HepG2 (cell line): ENCODE data around the gene BACH1. TPM values are rescaled to one million over a fixed set of nuclear protein-coding genes. Genes with fewer than 3 reads are reported as not detected.

Experiments
- ATAC-seq: fragments of 200-7000 bp; cut with Tn5 transposase; 3 replicates; pipeline ENCODE4 v1.9.1; 2020; ENCODE audit warnings: mild to moderate bottlenecking, moderate library complexity
- BruUV-seq: library from RNA; stranded (reverse); fragments of 400-500 nt; replicated peaks from 2 replicates; lab custom pipeline; 2021; lab: Mats Ljungman, UMichigan
- CTCF ChIA-PET: fragments of 300-600 bp; formaldehyde crosslinking; extraction: SDS; loops from one replicate; lab custom pipeline; 2021; ENCODE audit warnings: low total read pairs, inconsistent platforms, low intra/inter-chr PET ratio; lab: Yijun Ruan, JAX
- POLR2A ChIA-PET: fragments of 350-600 bp; sonication (Branson Sonifier 250); formaldehyde crosslinking; loops from one replicate; lab custom pipeline; 2020; ENCODE audit warnings: antibody characterized with exemption, inconsistent platforms; lab: Yijun Ruan, JAX
- DNase-seq: peaks from one replicate; pipeline ENCODE4 v3.0.0-alpha.2; 2015; ENCODE audit warnings: low spot score
- FAIRE-seq: peaks from 3 replicates; lab custom pipeline; 2011; peaks lifted over from hg19 to GRCh38; lab: Jason Lieb, UNC
- H2AFZ ChIP-seq: one replicate; pipeline ENCODE4 v1.6.1; 2011; ENCODE audit warnings: low read length, inconsistent platforms
- H3K27ac ChIP-seq: fragments of 300-600 bp; 3 replicates; pipeline ENCODE4 v1.8.0; 2011; ENCODE audit warnings: mixed run types, mild to moderate bottlenecking, mixed read lengths, low read length, inconsistent platforms; ENCODE audit not compliant: insufficient read depth; ENCODE audit errors: extremely low read length
- H3K27me3 ChIP-seq, 2 experiments: fragments of 200-600 bp in 1 of 2; 2 replicates in 1 of 2; 3 replicates in 1 of 2; pipeline versions ENCODE4 v1.6.0 to v1.8.0; 2011; ENCODE audit warnings: low read length in 2 of 2, mild to moderate bottlenecking in 2 of 2, moderate library complexity in 2 of 2, inconsistent platforms in 1 of 2; ENCODE audit not compliant: insufficient read depth in 2 of 2, control insufficient read depth in 1 of 2
- H3K36me3 ChIP-seq, 2 experiments: fragments of 200-600 bp in 1 of 2; replicated peaks in 1 of 2; 2 replicates in 1 of 2; 3 replicates in 1 of 2; pipeline versions ENCODE4 v1.5.1 to v1.8.0; 2011; ENCODE audit warnings: low read length in 2 of 2, inconsistent platforms in 1 of 2; ENCODE audit not compliant: insufficient read depth in 2 of 2, control insufficient read depth in 1 of 2
- H3K4me1 ChIP-seq: 2 replicates; pipeline ENCODE4 v1.5.1; 2012; ENCODE audit warnings: low read length, inconsistent platforms; ENCODE audit not compliant: insufficient read depth
- H3K4me2 ChIP-seq: 2 replicates; pipeline ENCODE4 v1.6.0; 2011; ENCODE audit warnings: low read depth, low read length, inconsistent platforms
- H3K4me3 ChIP-seq, 3 experiments: fragments of 200-600 bp in 1 of 3; sonication (generic), shearing (Covaris generic) in 1 of 3; replicated peaks in 1 of 3; 2 replicates each; pipeline ENCODE4 v1.5.1; 2011 to 2016; ENCODE audit warnings: low read length in 3 of 3, inconsistent platforms in 2 of 3, low read depth in 2 of 3, mild to moderate bottlenecking in 2 of 3, control low read depth in 1 of 3, mixed read lengths in 1 of 3; ENCODE audit not compliant: insufficient read depth in 1 of 3
- H3K79me2 ChIP-seq: one replicate; pipeline ENCODE4 v1.6.1; 2011; ENCODE audit warnings: low read length, inconsistent platforms; ENCODE audit not compliant: insufficient read depth
- H3K9ac ChIP-seq: 2 replicates; pipeline ENCODE4 v1.6.0; 2011; ENCODE audit warnings: mild to moderate bottlenecking, low read depth, low read length, inconsistent platforms; ENCODE audit not compliant: insufficient read depth
- H3K9me3 ChIP-seq: 2 replicates; pipeline ENCODE4 v1.5.1; 2012; ENCODE audit warnings: mild to moderate bottlenecking, low read length
- H4K20me1 ChIP-seq: 2 replicates; pipeline ENCODE4 v1.6.0; 2011; ENCODE audit warnings: inconsistent platforms, mild to moderate bottlenecking, low read length, moderate library complexity; ENCODE audit not compliant: insufficient read depth
- ATF4 ChIP-seq, 2 experiments: fragments of 450-650 bp in 1 of 2; sonication (generic) in 1 of 2; formaldehyde crosslinking; IDR thresholded peaks; 2 replicates each; pipeline versions ENCODE4 v1.5.0 to v1.8.0; 2020 to 2022; ENCODE audit warnings: mild to moderate bottlenecking in 1 of 2, missing genetic modification reagents in 1 of 2
- BCLAF1 ChIP-seq: fragments of 450-650 bp; IDR thresholded peaks from 2 replicates; pipeline ENCODE4 v1.6.1; 2017; ENCODE audit warnings: mild to moderate bottlenecking
- CBX1 ChIP-seq: IDR thresholded peaks from one replicate; pipeline ENCODE4 v1.6.1; 2016; ENCODE audit warnings: antibody characterized with exemption, low read depth
- E2F1 ChIP-seq: sonication (generic); formaldehyde crosslinking; IDR thresholded peaks from 2 replicates; pipeline ENCODE4 v1.5.0; 2020; ENCODE audit warnings: missing genetic modification reagents
- ZNF335 ChIP-seq: sonication (generic); formaldehyde crosslinking; IDR thresholded peaks from 2 replicates; pipeline ENCODE4 v1.4.0; 2020; ENCODE audit warnings: missing genetic modification reagents
- ZNF430 ChIP-seq: sonication (generic); formaldehyde crosslinking; IDR thresholded peaks from 2 replicates; pipeline ENCODE4 v1.9.0; 2021; ENCODE audit warnings: mild to moderate bottlenecking, missing genetic modification reagents
- ZNF7 ChIP-seq: IDR thresholded peaks from 2 replicates; pipeline ENCODE4 v1.6.1; 2016; ENCODE audit warnings: missing biosample characterization, missing genetic modification reagents
- WGBS: methylation state at CpG from one replicate; pipeline ENCODE4 v1.1.6; 2017; ENCODE audit warnings: low lambda C conversion rate; 5-methylcytosine and 5-hydroxymethylcytosine counted together
- in situ Hi-C: cut with HindIII; loops from 2 replicates; pipeline ENCODE4 v1.10.0; 2017; ENCODE audit warnings: low pct_unique_long_range_greater_than_20kb; ENCODE audit not compliant: extremely low pct_ligation_motif_present
- intact Hi-C: fragments of 100-400 bp; cut with micrococcal nuclease; formaldehyde crosslinking; loops from one replicate; pipeline ENCODE4 v1.10.0; 2022; ENCODE audit not compliant: unreplicated experiment
- polyA plus RNA-seq, 8 experiments: library from polyadenylated mRNA; depleted of rRNA in 3 of 8; stranded (reverse) in 7 of 8; unstranded in 1 of 8; fragments of >200 nt; fragmentation: Illumina TruSeq in 4 of 8; extraction: Trizol in 4 of 8; gene quantifications; 2 replicates each; pipeline versions ENCODE4 v1.2.1 to v1.2.3, GENCODE V29; 2011 to 2016; ENCODE audit warnings: low read depth in 4 of 8, missing spikeins in 1 of 8, mixed read lengths in 1 of 8; ENCODE audit not compliant: insufficient read depth in 1 of 8
- total RNA-seq, 5 experiments: library from RNA; depleted of rRNA; stranded (reverse); fragments of >200 nt; fragmentation: Illumina TruSeq; extraction: Trizol; gene quantifications; 2 replicates each; pipeline ENCODE4 v1.2.3, GENCODE V29; 2016; ENCODE audit warnings: low read depth in 1 of 5
- TF ChIP-seq, protein P1 (sequence below): sonication (generic); formaldehyde crosslinking; IDR thresholded peaks from 2 replicates; pipeline ENCODE4 v1.9.0; 2021; ENCODE audit warnings: mild to moderate bottlenecking, missing genetic modification reagents
- TF ChIP-seq, protein P2 (sequence below): fragments of 450-650 bp; IDR thresholded peaks from 2 replicates; pipeline ENCODE4 v1.6.1; 2017

Gene BACH1
- total and polyA plus RNA-seq, 2 of the 13 experiments (the other 11 are each of a cell fraction or from before 2014, with no cell fraction given), result 16.5 to 51.7 TPM

DNA sequence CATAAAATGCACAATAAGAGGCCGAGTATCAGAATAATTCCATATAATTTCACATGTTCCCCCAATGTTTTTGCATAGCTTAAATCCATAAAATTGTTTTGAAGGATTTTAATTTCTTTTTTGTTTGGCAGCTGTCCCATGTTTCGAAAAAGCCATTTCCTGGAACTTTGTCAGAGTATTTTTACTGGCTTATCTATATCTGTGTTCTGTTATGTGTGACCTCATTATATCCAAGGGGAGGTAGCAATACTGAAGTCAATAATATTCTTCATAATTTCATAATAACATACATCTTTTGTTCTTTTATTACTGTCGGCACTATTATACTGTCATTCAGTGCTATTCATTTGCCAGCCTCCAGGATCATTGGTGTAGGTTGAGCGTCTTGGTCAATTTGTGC lies 9.4 kb upstream of the BACH1 start (continued):
- no peak for TF ChIP-seq ZNF430 (CRISPR knock-in tag)
- TF ChIP-seq, all 625 proteins: peak for 0

GRCh38 chr21:29290240-29290639 lies 8.5 kb upstream of the BACH1 start:
- Histone ChIP-seq H3K4me2 (no peak overlapping the region), H2AFZ (no peak overlapping the region), H3K27me3 (no peaks in the 10 kb centered on the region), H3K36me3 (no peaks in the 10 kb centered on the region), H3K4me1 (peaks cover 29% of the 10 kb centered on the region), H3K79me2 (no peaks in the 10 kb centered on the region), H3K9me3 (no peaks in the 10 kb centered on the region), H3K9ac (no peak overlapping the region), H4K20me1 (no peaks in the 10 kb centered on the region), H3K4me3 (no peak overlapping the region), H3K27ac (no peak overlapping the region)
- DNase-seq, result no peak
- no TSS peak for BruUV-seq
- no peak for ATAC-seq
- 0% methylated on average over 1 of the region's 1 CpG for WGBS
- ChIA-PET CTCF (no interaction called here), POLR2A (interaction anchor here (1.3 kb wide), 1 partner anchor 9 kb away, joined by 5 read pairs; the partner anchor contains the start of gene BACH1)
- in situ Hi-C loops (loop anchor here (10.0 kb wide), 1 partner anchor 105 kb away; no protein-coding TSS in a partner anchor), intact Hi-C loops (loop anchor here (10.0 kb wide), 1 partner anchor 95 kb away; no protein-coding TSS in a partner anchor)
- FAIRE-seq, result no peak
- no peak for TF ChIP-seq ZNF335 (CRISPR knock-in tag)
- TF ChIP-seq BCLAF1, result no peak
- no peak for TF ChIP-seq ATF4 (CRISPR knock-in tag; IDR thresholded peaks at IDR 0.05)
- no peak for TF ChIP-seq E2F1 (CRISPR knock-in tag)
- TF ChIP-seq, protein P1, sequence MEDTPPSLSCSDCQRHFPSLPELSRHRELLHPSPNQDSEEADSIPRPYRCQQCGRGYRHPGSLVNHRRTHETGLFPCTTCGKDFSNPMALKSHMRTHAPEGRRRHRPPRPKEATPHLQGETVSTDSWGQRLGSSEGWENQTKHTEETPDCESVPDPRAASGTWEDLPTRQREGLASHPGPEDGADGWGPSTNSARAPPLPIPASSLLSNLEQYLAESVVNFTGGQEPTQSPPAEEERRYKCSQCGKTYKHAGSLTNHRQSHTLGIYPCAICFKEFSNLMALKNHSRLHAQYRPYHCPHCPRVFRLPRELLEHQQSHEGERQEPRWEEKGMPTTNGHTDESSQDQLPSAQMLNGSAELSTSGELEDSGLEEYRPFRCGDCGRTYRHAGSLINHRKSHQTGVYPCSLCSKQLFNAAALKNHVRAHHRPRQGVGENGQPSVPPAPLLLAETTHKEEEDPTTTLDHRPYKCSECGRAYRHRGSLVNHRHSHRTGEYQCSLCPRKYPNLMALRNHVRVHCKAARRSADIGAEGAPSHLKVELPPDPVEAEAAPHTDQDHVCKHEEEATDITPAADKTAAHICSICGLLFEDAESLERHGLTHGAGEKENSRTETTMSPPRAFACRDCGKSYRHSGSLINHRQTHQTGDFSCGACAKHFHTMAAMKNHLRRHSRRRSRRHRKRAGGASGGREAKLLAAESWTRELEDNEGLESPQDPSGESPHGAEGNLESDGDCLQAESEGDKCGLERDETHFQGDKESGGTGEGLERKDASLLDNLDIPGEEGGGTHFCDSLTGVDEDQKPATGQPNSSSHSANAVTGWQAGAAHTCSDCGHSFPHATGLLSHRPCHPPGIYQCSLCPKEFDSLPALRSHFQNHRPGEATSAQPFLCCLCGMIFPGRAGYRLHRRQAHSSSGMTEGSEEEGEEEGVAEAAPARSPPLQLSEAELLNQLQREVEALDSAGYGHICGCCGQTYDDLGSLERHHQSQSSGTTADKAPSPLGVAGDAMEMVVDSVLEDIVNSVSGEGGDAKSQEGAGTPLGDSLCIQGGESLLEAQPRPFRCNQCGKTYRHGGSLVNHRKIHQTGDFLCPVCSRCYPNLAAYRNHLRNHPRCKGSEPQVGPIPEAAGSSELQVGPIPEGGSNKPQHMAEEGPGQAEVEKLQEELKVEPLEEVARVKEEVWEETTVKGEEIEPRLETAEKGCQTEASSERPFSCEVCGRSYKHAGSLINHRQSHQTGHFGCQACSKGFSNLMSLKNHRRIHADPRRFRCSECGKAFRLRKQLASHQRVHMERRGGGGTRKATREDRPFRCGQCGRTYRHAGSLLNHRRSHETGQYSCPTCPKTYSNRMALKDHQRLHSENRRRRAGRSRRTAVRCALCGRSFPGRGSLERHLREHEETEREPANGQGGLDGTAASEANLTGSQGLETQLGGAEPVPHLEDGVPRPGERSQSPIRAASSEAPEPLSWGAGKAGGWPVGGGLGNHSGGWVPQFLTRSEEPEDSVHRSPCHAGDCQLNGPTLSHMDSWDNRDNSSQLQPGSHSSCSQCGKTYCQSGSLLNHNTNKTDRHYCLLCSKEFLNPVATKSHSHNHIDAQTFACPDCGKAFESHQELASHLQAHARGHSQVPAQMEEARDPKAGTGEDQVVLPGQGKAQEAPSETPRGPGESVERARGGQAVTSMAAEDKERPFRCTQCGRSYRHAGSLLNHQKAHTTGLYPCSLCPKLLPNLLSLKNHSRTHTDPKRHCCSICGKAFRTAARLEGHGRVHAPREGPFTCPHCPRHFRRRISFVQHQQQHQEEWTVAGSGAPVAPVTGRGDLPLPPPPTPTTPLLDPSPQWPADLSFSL (CRISPR knock-in tag), result no peak
- TF ChIP-seq CBX1, result no peak
- no peak for TF ChIP-seq ZNF7 (CRISPR knock-in tag)
- TF ChIP-seq, protein P2, sequence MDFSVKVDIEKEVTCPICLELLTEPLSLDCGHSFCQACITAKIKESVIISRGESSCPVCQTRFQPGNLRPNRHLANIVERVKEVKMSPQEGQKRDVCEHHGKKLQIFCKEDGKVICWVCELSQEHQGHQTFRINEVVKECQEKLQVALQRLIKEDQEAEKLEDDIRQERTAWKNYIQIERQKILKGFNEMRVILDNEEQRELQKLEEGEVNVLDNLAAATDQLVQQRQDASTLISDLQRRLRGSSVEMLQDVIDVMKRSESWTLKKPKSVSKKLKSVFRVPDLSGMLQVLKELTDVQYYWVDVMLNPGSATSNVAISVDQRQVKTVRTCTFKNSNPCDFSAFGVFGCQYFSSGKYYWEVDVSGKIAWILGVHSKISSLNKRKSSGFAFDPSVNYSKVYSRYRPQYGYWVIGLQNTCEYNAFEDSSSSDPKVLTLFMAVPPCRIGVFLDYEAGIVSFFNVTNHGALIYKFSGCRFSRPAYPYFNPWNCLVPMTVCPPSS, result no peak
